ENCODE measurements around the gene ZNF649. TPM values are rescaled to one million over a fixed set of nuclear protein-coding genes. Genes with fewer than 3 reads are reported as not detected.

The ZNF649 gene
- total RNA-seq (2014; rRNA removed; shearing (Covaris generic)) (3.8 and 5.8 TPM in 2 replicates), polyA plus RNA-seq (2016; fragmentation: Nextera tagmentation; extraction: Ambion mirVana) (5.4 and 5.8 TPM in 2 replicates)

GRCh38 chr19:51904331-51905165 is at the start of gene ZNF649:
TSS of gene ZNF649 (minus strand) at chr19:51905017. CDS start at chr19:51900107, 4,910 bp downstream.
- WGBS, 2 experiments (ENCODE audit: low coverage in 1 of 2, low lambda C conversion rate in 2 of 2, missing lambda C conversion rate in 2 of 2): 1 to 2% methylated on average over 43 of the region's 43 CpGs
- peak within 1 kb of the TSS; percentile 87 for H3K9ac ChIP-seq
- no peaks in the 10 kb centered on the region for H3K9me2 ChIP-seq (ENCODE audit: insufficient read depth)
- peak within 1 kb of the TSS; percentile 90 for H3K4me2 ChIP-seq (ENCODE audit: unreplicated experiment)
- TF ChIP-seq EZH2 (IDR thresholded peaks at IDR 0.05; ENCODE audit: insufficient read depth, poor library complexity, severe bottlenecking): no peak
- no peak for TF ChIP-seq EZH2phosphoT487 (IDR thresholded peaks at IDR 0.05; ENCODE audit: insufficient read depth, low read depth)
- H3K4me1 ChIP-seq (ENCODE audit: insufficient read depth): peaks cover 5% of the 10 kb centered on the region; the same call in 1 of the 2 replicates
- H3K27ac ChIP-seq: peak within 1 kb of the TSS; percentile 47
- H4K20me1 ChIP-seq (ENCODE audit: insufficient read depth): no peaks in the 10 kb centered on the region
- H3F3A ChIP-seq (ENCODE audit: insufficient read depth): no peaks in the 10 kb centered on the region
- H3K4me3 ChIP-seq: peak within 1 kb of the TSS; percentile 92
- no peaks in the 10 kb centered on the region for H3K9me3 ChIP-seq (ENCODE audit: low read depth)
- peak; percentile 95 for DNase-seq
- H3K79me2 ChIP-seq (ENCODE audit: insufficient read depth): peaks cover 52% of the 10 kb centered on the region
- H2AFZ ChIP-seq: peak within 1 kb of the TSS; percentile 98
- in situ Hi-C loops (cut with MboI): no loop called here
- peaks cover 6% of the 10 kb centered on the region; the same call in 1 of the 2 replicates for H3K36me3 ChIP-seq (ENCODE audit: low read depth)
- no peaks in the 10 kb centered on the region for H3K27me3 ChIP-seq (replicated peaks; ENCODE audit: insufficient read depth)

- H3K27me3 ChIP-seq (replicated peaks; ENCODE audit: insufficient read depth): no peaks in the 10 kb centered on the region
- H3K4me3 ChIP-seq: peak overlapping the region; percentile 67
- H3F3A ChIP-seq (ENCODE audit: insufficient read depth): no peaks in the 10 kb centered on the region
- TF ChIP-seq EZH2phosphoT487 (IDR thresholded peaks at IDR 0.05; ENCODE audit: insufficient read depth, low read depth): no peak
- no peak for TF ChIP-seq EZH2 (IDR thresholded peaks at IDR 0.05; ENCODE audit: insufficient read depth, poor library complexity, severe bottlenecking)
- peak; percentile 57 for DNase-seq
- H3K79me2 ChIP-seq (ENCODE audit: insufficient read depth): no peaks in the 10 kb centered on the region
- peak overlapping the region; percentile 36 for H3K4me2 ChIP-seq (ENCODE audit: unreplicated experiment)
- in situ Hi-C loops (cut with MboI): no loop called here
- H2AFZ ChIP-seq: peak overlapping the region; percentile 86
- no peaks in the 10 kb centered on the region for H3K4me1 ChIP-seq (ENCODE audit: insufficient read depth)
- H3K9me2 ChIP-seq (ENCODE audit: insufficient read depth): no peaks in the 10 kb centered on the region
- no peaks in the 10 kb centered on the region for H3K9me3 ChIP-seq (ENCODE audit: low read depth)
- peaks cover 32% of the 10 kb centered on the region for H3K36me3 ChIP-seq (ENCODE audit: low read depth)
- H4K20me1 ChIP-seq (ENCODE audit: insufficient read depth): no peaks in the 10 kb centered on the region
- H3K27ac ChIP-seq: peak overlapping the region; percentile 18
- 10 to 15% methylated on average over 25 of the region's 25 CpGs for WGBS, 2 experiments (ENCODE audit: low coverage in 1 of 2, low lambda C conversion rate in 2 of 2, missing lambda C conversion rate in 2 of 2)
- peak overlapping the region; percentile 71 for H3K9ac ChIP-seq
Observed at GRCh38 chr19:51948975-51949374, 44.2 kb upstream of the ZNF649 start.

- 86 to 90% methylated on average over 1 of the region's 1 CpG for WGBS, 2 experiments (ENCODE audit: low coverage in 1 of 2, low lambda C conversion rate in 2 of 2, missing lambda C conversion rate in 2 of 2)
Observed at GRCh38 chr19:51946602-51947001, 41.8 kb upstream of the ZNF649 start.

GRCh38 chr19:51944798-51945552 is 40.2 kb upstream of the ZNF649 start:
- 93 to 94% methylated on average over 7 of the region's 7 CpGs for WGBS, 2 experiments (ENCODE audit: low coverage in 1 of 2, low lambda C conversion rate in 2 of 2, missing lambda C conversion rate in 2 of 2)
- Histone ChIP-seq H3K9me3 (ENCODE audit: low read depth) (no peaks in the 10 kb centered on the region), H3K36me3 (ENCODE audit: low read depth) (peaks cover 69% of the 10 kb centered on the region)

More at GRCh38 chr19:51946602-51947001, 41.8 kb upstream of the ZNF649 start:
- in situ Hi-C loops (cut with MboI): no loop called here
- H3K9me3 ChIP-seq (ENCODE audit: low read depth): no peaks in the 10 kb centered on the region
- H3K4me1 ChIP-seq (ENCODE audit: insufficient read depth): no peaks in the 10 kb centered on the region
- no peaks in the 10 kb centered on the region for H3K9me2 ChIP-seq (ENCODE audit: insufficient read depth)
- H3K79me2 ChIP-seq (ENCODE audit: insufficient read depth): no peaks in the 10 kb centered on the region
- no peak overlapping the region for H3K4me2 ChIP-seq (ENCODE audit: unreplicated experiment)
- no peak for DNase-seq
- no peak overlapping the region for H2AFZ ChIP-seq
- H3K4me3 ChIP-seq: no peak overlapping the region
- H3K36me3 ChIP-seq (ENCODE audit: low read depth): peaks cover 54% of the 10 kb centered on the region
- H3K27ac ChIP-seq: no peak overlapping the region
- H4K20me1 ChIP-seq (ENCODE audit: insufficient read depth): no peaks in the 10 kb centered on the region
- H3K9ac ChIP-seq: no peak overlapping the region
- H3K27me3 ChIP-seq (replicated peaks; ENCODE audit: insufficient read depth): no peaks in the 10 kb centered on the region
- H3F3A ChIP-seq (ENCODE audit: insufficient read depth): no peaks in the 10 kb centered on the region
- TF ChIP-seq EZH2 (IDR thresholded peaks at IDR 0.05; ENCODE audit: insufficient read depth, poor library complexity, severe bottlenecking): no peak
- TF ChIP-seq EZH2phosphoT487 (IDR thresholded peaks at IDR 0.05; ENCODE audit: insufficient read depth, low read depth): no peak

More at GRCh38 chr19:51944798-51945552, 40.2 kb upstream of the ZNF649 start:
- Histone ChIP-seq H3K27me3 (replicated peaks; ENCODE audit: insufficient read depth) (no peaks in the 10 kb centered on the region), H3K9ac (no peak overlapping the region), H3K4me2 (ENCODE audit: unreplicated experiment) (no peak overlapping the region), H3K79me2 (ENCODE audit: insufficient read depth) (no peaks in the 10 kb centered on the region), H4K20me1 (ENCODE audit: insufficient read depth) (no peaks in the 10 kb centered on the region), H3K27ac (no peak overlapping the region), H3K4me1 (ENCODE audit: insufficient read depth) (no peaks in the 10 kb centered on the region), H3K4me3 (no peak overlapping the region), H3K9me2 (ENCODE audit: insufficient read depth) (no peaks in the 10 kb centered on the region), H3F3A (ENCODE audit: insufficient read depth) (no peaks in the 10 kb centered on the region), H2AFZ (no peak overlapping the region)
- DNase-seq: peak; percentile 8
- in situ Hi-C loops (cut with MboI): no loop called here
- TF ChIP-seq EZH2phosphoT487 (IDR thresholded peaks at IDR 0.05; ENCODE audit: insufficient read depth, low read depth) (no peak), EZH2 (IDR thresholded peaks at IDR 0.05; ENCODE audit: insufficient read depth, poor library complexity, severe bottlenecking) (no peak)
